Measurements from ENCODE around the gene RDH13.

RDH13 gene

GRCh38 chr19:55053735-55054134, 9.2 kb downstream of the RDH13 start:
- Histone ChIP-seq H3K27me3 (ENCODE audit: control insufficient read depth, insufficient read depth, low read length) (no peaks in the 10 kb centered on the region), H3K36me3 (ENCODE audit: control insufficient read depth, insufficient read depth, low read length) (peaks cover 75% of the 10 kb centered on the region), H3K9me3 (ENCODE audit: control insufficient read depth, insufficient read depth, low read depth, low read length) (no peaks in the 10 kb centered on the region), H3K27ac (ENCODE audit: low read depth, low read length) (no peak overlapping the region), H3K4me1 (ENCODE audit: control insufficient read depth, insufficient read depth, low read length) (no peaks in the 10 kb centered on the region), H3K9ac (ENCODE audit: low read length) (no peak overlapping the region), H3K4me3 (ENCODE audit: low read depth, low read length) (no peak overlapping the region)

GRCh38 chr19:55050749-55051532, 12.0 kb downstream of the RDH13 start:
- Histone ChIP-seq H3K4me1 (ENCODE audit: control insufficient read depth, insufficient read depth, low read length) (no peaks in the 10 kb centered on the region), H3K27me3 (ENCODE audit: control insufficient read depth, insufficient read depth, low read length) (no peaks in the 10 kb centered on the region), H3K36me3 (ENCODE audit: control insufficient read depth, insufficient read depth, low read length) (peaks cover 79% of the 10 kb centered on the region), H3K27ac (ENCODE audit: low read depth, low read length) (no peak overlapping the region), H3K9me3 (ENCODE audit: control insufficient read depth, insufficient read depth, low read depth, low read length) (no peaks in the 10 kb centered on the region), H3K4me3 (ENCODE audit: low read depth, low read length) (no peak overlapping the region), H3K9ac (ENCODE audit: low read length) (no peak overlapping the region)

- H3K27me3 ChIP-seq (ENCODE audit: control insufficient read depth, insufficient read depth, low read length): no peaks in the 10 kb centered on the region
- H3K9me3 ChIP-seq (ENCODE audit: control insufficient read depth, insufficient read depth, low read depth, low read length): no peaks in the 10 kb centered on the region
- no peak overlapping the region for H3K4me3 ChIP-seq (ENCODE audit: low read depth, low read length)
- no peak overlapping the region for H3K27ac ChIP-seq (ENCODE audit: low read depth, low read length)
- no peak overlapping the region for H3K9ac ChIP-seq (ENCODE audit: low read length)
- no peaks in the 10 kb centered on the region for H3K4me1 ChIP-seq (ENCODE audit: control insufficient read depth, insufficient read depth, low read length)
- peaks cover 78% of the 10 kb centered on the region for H3K36me3 ChIP-seq (ENCODE audit: control insufficient read depth, insufficient read depth, low read length)
Observed at GRCh38 chr19:55048446-55048845, 14.5 kb downstream of the RDH13 start.

GRCh38 chr19:55047951-55048350, 15.0 kb downstream of the RDH13 start:
- no peaks in the 10 kb centered on the region for H3K4me1 ChIP-seq (ENCODE audit: control insufficient read depth, insufficient read depth, low read length)
- no peaks in the 10 kb centered on the region for H3K9me3 ChIP-seq (ENCODE audit: control insufficient read depth, insufficient read depth, low read depth, low read length)
- no peak overlapping the region for H3K27ac ChIP-seq (ENCODE audit: low read depth, low read length)
- H3K27me3 ChIP-seq (ENCODE audit: control insufficient read depth, insufficient read depth, low read length): no peaks in the 10 kb centered on the region
- H3K4me3 ChIP-seq (ENCODE audit: low read depth, low read length): no peak overlapping the region
- no peak overlapping the region for H3K9ac ChIP-seq (ENCODE audit: low read length)
- peaks cover 80% of the 10 kb centered on the region for H3K36me3 ChIP-seq (ENCODE audit: control insufficient read depth, insufficient read depth, low read length)

GRCh38 chr19:55046975-55047622, 15.8 kb downstream of the RDH13 start:
- Histone ChIP-seq H3K4me1 (ENCODE audit: control insufficient read depth, insufficient read depth, low read length) (no peaks in the 10 kb centered on the region), H3K9ac (ENCODE audit: low read length) (no peak overlapping the region), H3K36me3 (ENCODE audit: control insufficient read depth, insufficient read depth, low read length) (peaks cover 86% of the 10 kb centered on the region), H3K27ac (ENCODE audit: low read depth, low read length) (no peak overlapping the region), H3K9me3 (ENCODE audit: control insufficient read depth, insufficient read depth, low read depth, low read length) (no peaks in the 10 kb centered on the region), H3K27me3 (ENCODE audit: control insufficient read depth, insufficient read depth, low read length) (no peaks in the 10 kb centered on the region), H3K4me3 (ENCODE audit: low read depth, low read length) (no peak overlapping the region)

GRCh38 chr19:55044771-55045716, 17.9 kb downstream of the RDH13 start:
- H3K27ac ChIP-seq (ENCODE audit: low read depth, low read length): no peak overlapping the region; the same call in 1 of the 2 replicates
- H3K27me3 ChIP-seq (ENCODE audit: control insufficient read depth, insufficient read depth, low read length): no peaks in the 10 kb centered on the region
- no peaks in the 10 kb centered on the region for H3K9me3 ChIP-seq (ENCODE audit: control insufficient read depth, insufficient read depth, low read depth, low read length)
- H3K36me3 ChIP-seq (ENCODE audit: control insufficient read depth, insufficient read depth, low read length): peaks cover 81% of the 10 kb centered on the region
- H3K4me3 ChIP-seq (ENCODE audit: low read depth, low read length): no peak overlapping the region
- no peak overlapping the region for H3K9ac ChIP-seq (ENCODE audit: low read length)
- no peaks in the 10 kb centered on the region for H3K4me1 ChIP-seq (ENCODE audit: control insufficient read depth, insufficient read depth, low read length)

GRCh38 chr19:55044286-55044685, 18.7 kb downstream of the RDH13 start:
- no peak overlapping the region for H3K4me3 ChIP-seq (ENCODE audit: low read depth, low read length)
- H3K9me3 ChIP-seq (ENCODE audit: control insufficient read depth, insufficient read depth, low read depth, low read length): no peaks in the 10 kb centered on the region
- no peaks in the 10 kb centered on the region for H3K4me1 ChIP-seq (ENCODE audit: control insufficient read depth, insufficient read depth, low read length)
- no peak overlapping the region for H3K9ac ChIP-seq (ENCODE audit: low read length)
- no peaks in the 10 kb centered on the region for H3K27me3 ChIP-seq (ENCODE audit: control insufficient read depth, insufficient read depth, low read length)
- H3K27ac ChIP-seq (ENCODE audit: low read depth, low read length): no peak overlapping the region
- H3K36me3 ChIP-seq (ENCODE audit: control insufficient read depth, insufficient read depth, low read length): peaks cover 73% of the 10 kb centered on the region

- Histone ChIP-seq H3K9ac (ENCODE audit: low read length) (no peak overlapping the region), H3K4me1 (ENCODE audit: control insufficient read depth, insufficient read depth, low read length) (no peaks in the 10 kb centered on the region), H3K4me3 (ENCODE audit: low read depth, low read length) (no peak overlapping the region), H3K36me3 (ENCODE audit: control insufficient read depth, insufficient read depth, low read length) (peaks cover 64% of the 10 kb centered on the region), H3K27ac (ENCODE audit: low read depth, low read length) (no peak overlapping the region), H3K9me3 (ENCODE audit: control insufficient read depth, insufficient read depth, low read depth, low read length) (no peaks in the 10 kb centered on the region), H3K27me3 (ENCODE audit: control insufficient read depth, insufficient read depth, low read length) (no peaks in the 10 kb centered on the region)
Observed at GRCh38 chr19:55042688-55043087, 20.3 kb downstream of the RDH13 start.

- H3K4me1 ChIP-seq (ENCODE audit: control insufficient read depth, insufficient read depth, low read length): no peaks in the 10 kb centered on the region
- peaks cover 60% of the 10 kb centered on the region for H3K36me3 ChIP-seq (ENCODE audit: control insufficient read depth, insufficient read depth, low read length)
- no peak overlapping the region for H3K27ac ChIP-seq (ENCODE audit: low read depth, low read length)
Observed at GRCh38 chr19:55042344-55042678, 20.6 kb downstream of the RDH13 start.

GRCh38 chr19:55041627-55042343, 21.2 kb downstream of the RDH13 start:
- H3K9me3 ChIP-seq (ENCODE audit: control insufficient read depth, insufficient read depth, low read depth, low read length): no peaks in the 10 kb centered on the region
- peaks cover 55% of the 10 kb centered on the region for H3K36me3 ChIP-seq (ENCODE audit: control insufficient read depth, insufficient read depth, low read length)
- H3K4me1 ChIP-seq (ENCODE audit: control insufficient read depth, insufficient read depth, low read length): no peaks in the 10 kb centered on the region
- no peak overlapping the region for H3K9ac ChIP-seq (ENCODE audit: low read length)
- H3K27ac ChIP-seq (ENCODE audit: low read depth, low read length): no peak overlapping the region
- H3K4me3 ChIP-seq (ENCODE audit: low read depth, low read length): no peak overlapping the region
- H3K27me3 ChIP-seq (ENCODE audit: control insufficient read depth, insufficient read depth, low read length): no peaks in the 10 kb centered on the region

More at GRCh38 chr19:55042344-55042678, 20.6 kb downstream of the RDH13 start:
- Histone ChIP-seq H3K27me3 (ENCODE audit: control insufficient read depth, insufficient read depth, low read length) (no peaks in the 10 kb centered on the region), H3K4me3 (ENCODE audit: low read depth, low read length) (no peak overlapping the region), H3K9me3 (ENCODE audit: control insufficient read depth, insufficient read depth, low read depth, low read length) (no peaks in the 10 kb centered on the region), H3K9ac (ENCODE audit: low read length) (no peak overlapping the region)

Data from HUES6 (cell line).